ENCODE measurements around the gene OR1S1.
"Not testable (repeated sequence)": the region's sequence is repeated elsewhere in the genome, so short reads cannot be mapped to it uniquely, and the experiment has no call there.

The OR1S1 gene

DNA sequence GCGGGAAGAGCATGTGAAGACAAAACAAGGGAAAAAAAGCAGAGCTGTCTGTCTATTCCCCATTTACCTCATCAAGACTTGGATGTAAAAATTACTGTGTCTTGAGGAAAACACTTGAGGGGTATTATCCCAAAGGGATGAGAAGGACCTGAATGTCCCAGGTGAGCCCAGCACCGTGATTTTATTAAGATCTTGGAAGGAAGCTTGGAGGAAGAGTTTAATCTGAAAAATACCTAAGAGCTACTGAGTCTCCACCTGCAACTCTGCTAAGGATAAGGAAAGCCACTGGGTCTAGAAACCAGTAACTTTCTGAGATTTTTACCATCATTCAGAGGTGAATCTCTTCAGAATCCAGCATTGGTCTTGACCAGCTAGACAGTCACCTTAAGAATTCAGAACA, at the start of gene OR1S1:
Gene OR1S1, plus strand, starts transcription at position 301 of the 400 bp plus-strand sequence.
- not testable (repeated sequence) for DNase-seq

DNA sequence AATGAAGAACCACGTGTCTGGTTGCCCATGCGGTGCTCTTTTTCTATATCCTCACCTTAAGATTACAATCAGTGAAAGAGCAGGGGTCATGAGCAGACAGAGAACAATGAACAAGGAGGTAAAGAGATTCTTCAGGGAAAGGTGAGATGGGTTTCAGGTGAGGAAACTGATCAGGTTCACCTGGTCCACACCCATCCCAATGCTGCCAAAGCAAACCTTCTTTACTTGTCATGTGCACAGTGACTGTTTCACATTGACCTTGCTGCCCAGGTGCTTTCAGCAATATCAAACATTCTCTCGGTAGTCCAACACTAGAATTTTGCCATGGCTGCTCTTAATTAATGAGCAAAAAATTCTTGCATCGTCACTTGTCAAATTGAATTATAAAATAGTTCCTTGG, 48.1 kb upstream of the OR1S1 start:
- no peak for DNase-seq

DNA sequence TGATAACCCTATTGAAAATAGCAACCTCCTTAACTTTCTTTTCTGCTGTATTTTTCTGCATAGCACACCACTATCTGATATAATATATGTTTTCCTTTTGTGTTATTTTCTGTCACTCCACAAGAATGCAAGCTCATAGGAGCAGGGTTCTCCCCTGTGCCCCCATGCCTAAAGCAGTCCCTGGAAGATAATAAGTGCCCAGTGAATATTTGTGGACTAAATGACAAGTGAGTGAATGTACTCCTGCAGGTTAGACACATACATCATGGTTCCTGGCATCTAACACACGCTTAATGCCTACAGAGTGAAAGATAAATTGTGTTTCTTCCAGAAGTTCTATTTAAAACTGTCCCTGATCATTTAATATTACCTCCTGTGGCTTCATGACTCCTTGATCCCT, 47.5 kb upstream of the OR1S1 start:
- no peak for DNase-seq

GRCh38 chr11:58165504-58166106, 46.9 kb upstream of the OR1S1 start:
- no peak for DNase-seq

DNA sequence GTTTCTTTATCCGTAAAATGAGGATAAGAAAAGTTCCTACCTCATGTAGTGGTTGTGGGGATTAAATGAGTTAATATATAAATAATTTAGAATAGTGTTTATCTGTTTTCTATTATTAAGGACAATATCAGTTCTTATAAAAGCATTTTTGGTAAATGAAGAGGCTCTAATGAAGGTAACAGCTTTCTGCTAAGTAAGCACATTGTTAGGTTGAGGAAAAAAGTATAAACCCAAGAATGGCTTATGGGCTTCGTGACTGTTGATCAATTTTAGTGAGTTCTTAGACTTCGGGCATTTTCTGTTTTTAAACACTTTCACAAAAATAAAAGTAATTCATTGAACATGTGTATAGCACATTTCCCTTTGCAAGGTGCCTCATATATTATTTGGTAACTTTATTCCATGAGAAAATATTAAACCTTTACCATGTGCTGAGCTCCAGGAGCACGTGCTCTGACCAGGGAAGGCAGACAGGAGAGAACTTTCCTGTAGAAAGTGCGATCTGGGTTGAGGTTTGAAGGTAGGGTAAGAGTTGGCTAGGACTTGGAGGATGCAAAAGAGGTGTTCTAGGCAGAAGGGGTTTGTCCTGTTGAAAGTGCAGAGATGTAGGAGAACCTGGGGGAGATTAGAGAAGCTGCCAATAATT, 35.0 kb upstream of the OR1S1 start:
- DNase-seq: no peak

- DNase-seq: no peak
Observed at GRCh38 chr11:58178444-58178843, 34.1 kb upstream of the OR1S1 start.

- no peak for DNase-seq
Observed at GRCh38 chr11:58179648-58180047, 32.9 kb upstream of the OR1S1 start.

- DNase-seq: no peak
Observed at GRCh38 chr11:58186938-58187337, 25.6 kb upstream of the OR1S1 start.

- DNase-seq: no peak
Observed at GRCh38 chr11:58188770-58189169, 23.8 kb upstream of the OR1S1 start, which contains the start of gene OR9Q2. OR9Q2 (plus strand) TSS chr11:58189070; CDS start chr11:58190491, 1,421 bp downstream.

DNA sequence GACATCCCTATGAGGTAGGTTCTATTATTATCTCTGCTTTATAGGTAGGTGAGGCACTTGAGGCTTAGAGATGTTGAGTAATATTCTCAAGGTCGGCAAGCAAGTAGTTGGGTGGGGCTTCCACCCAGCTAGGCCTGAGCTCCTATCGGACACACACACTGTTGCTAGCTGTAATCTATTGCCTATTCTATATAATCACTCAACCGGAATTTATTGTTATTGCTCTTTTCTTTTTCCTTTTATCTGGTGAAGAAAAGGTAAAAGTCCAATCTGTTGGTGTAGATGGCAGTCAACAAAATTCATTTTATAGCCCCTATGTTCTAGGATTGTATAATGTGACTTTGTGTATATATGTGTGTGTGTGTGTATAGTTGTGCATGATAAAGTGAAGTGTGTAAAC, 20.3 kb upstream of the OR1S1 start:
- no peak for DNase-seq

GRCh38 chr11:58193391-58193790, 19.1 kb upstream of the OR1S1 start:
- DNase-seq: no peak

- no peak for DNase-seq
Observed at GRCh38 chr11:58195939-58196338, 16.6 kb upstream of the OR1S1 start.

DNA sequence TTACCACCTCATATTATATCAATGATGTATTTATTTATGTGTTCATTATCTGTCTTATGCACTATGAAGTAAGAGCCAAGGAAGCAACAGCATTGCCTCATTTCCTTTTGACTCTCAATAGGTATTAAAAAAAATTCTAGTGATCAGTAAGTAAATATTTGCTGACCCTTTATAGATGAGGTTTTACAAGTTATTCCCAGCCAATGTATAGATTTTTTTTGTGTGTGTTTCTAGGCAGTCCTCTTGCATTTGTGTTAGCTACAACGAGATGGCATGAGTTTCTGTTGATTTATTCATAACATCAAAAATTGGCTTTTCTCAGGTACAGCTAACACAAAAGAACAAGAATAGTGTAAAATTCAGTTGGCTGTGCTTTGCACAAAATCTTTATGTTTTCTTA, 13.2 kb upstream of the OR1S1 start:
- no peak for DNase-seq

DNA sequence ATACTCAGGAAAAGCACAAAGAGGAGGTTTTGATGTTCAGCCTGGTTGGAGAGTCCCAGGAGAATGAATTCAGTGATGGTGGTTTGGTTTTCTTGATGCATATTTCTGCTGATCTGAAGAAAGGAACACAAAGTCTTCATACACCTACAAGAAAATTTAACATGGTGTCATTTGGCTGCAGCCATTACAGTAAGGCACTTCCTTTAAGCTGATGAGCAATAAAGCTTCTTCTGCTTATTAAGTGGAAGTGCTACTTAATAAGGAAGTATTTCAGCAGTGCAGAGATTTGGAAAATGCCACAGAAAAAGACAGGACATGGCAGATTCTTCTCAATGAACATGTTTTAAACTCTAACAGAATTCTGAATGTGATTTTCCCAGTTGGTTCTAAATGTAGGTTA, 8.5 kb upstream of the OR1S1 start, which contains the start of gene OR1S2:
Gene OR1S2, minus strand, starts transcription at position 101 of the 400 bp plus-strand sequence. Its CDS starts 0 bp downstream, at position 101.
- no peak for DNase-seq

DNA sequence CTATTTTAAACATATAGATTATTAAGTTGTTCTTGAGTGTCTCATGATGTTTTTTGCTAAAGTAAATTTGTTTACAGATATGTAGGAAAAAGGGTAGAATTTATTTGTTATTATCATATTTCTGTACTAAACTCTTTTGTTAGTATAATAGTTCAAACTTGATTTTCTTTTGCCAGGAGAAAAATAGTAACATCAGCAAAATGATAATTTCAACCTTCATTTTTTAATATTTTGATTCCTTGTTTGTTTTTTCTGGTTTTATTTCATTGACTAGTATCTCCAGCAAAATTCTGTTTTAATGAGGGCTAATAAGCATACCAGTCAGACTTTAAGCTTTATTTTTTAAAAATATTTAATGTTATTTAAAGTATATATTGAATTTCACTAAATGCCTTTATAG, 4.0 kb downstream of the OR1S1 start:
- DNase-seq: no peak

GRCh38 chr11:58222721-58223120, 10.2 kb downstream of the OR1S1 start:
- no peak for DNase-seq

DNA sequence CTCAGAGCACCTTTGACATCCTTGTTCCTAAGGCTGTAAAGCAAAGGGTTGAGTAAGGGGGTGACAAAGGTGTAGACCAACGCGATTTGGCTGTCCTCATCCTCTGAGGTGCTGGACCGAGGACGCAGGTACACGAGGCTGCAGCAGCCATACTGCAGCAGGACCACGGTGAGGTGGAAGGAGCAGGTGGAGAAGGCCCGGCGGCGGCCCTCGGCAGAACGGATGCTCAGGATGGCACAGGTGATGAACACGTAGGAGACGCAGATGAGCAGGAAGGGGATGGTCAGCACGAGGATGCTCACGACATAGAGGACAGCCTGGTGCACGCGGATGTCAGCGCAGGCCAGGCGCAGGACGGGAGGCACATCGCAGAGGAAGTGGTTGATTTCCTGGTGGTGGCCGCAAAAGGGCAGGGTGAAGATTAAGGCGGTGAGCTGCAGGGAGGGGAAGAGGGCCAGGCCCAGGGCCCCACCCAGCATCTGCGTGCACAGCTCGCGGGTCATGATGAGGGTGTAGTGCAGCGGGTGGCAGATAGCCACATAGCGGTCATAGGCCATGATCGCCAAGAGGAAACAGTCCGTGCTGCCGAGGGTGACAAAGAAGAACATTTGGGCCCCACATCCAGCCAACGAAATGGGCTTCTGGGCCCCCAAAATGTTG, 15.6 kb downstream of the OR1S1 start:
- DNase-seq: no peak

DNA sequence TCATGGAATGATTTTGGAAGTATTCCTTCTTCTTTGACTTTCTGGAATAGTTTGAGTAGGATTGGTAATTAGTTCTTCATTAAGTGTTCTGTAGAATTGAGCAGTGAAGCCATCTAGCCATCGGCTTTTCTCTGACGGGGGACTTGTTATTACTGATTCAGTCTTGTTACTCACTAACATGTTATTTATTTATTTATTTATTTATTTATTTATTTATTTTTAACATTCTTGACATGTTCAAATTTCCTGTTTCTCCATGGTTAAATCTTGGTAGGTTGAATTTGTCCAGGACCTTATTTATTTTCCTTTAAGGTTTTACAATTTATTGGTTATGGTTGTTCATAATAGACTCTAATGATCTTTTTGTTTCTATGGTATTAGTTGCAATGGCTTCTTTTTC, 31.4 kb downstream of the OR1S1 start:
- DNase-seq: no peak

DNA sequence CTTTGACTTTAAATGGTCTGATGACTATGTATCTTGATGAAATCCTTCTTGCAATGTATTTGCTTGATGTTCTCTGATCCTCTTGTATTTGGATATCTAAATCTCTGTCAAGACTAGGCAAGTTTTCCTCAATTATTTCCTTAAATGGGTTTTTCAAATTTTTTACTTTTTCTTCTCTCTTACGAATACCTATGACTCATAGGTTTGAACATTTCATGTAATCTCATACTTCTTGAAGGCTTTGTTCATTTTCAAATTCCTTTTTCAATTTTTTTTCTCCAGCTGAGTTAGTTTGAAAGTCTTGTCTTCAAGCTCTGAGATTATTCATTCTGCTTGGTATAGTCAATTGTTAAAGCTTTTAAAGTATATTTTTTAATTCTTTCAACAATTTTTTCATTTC, 42.4 kb downstream of the OR1S1 start:
- DNase-seq: no peak

DNA sequence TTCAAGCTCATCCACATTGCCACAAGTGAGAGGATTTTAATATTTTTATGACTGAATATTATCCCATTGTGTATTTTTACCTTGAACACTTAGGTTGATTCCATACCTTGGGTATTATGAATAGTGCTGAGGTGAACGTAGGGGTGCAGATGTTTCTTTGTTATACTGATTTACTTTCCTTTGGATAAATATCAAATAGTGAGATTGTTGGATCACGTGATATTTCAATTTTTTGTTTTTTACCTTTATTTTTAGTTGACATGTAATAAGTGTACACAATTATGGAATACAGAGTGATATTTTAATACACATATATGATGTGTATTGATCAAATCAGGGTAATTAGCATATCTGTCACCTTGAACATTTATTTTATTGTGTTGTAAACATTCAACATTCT, 47.5 kb downstream of the OR1S1 start:
- no peak for DNase-seq
